IMR-90 (cell line): Measurements from ENCODE around the gene RAB27A. TPM values are rescaled to one million over a fixed set of nuclear protein-coding genes. Genes with fewer than 3 reads are reported as not detected.

Experiments used
- ATAC-seq: fragments of 200-7000 bp; cut with Tn5 transposase; 2 replicates; pipeline ENCODE4 v1.9.1; 2020; ENCODE audit warnings: low read depth, mild to moderate bottlenecking, moderate library complexity
- BruUV-seq: library from RNA; stranded (reverse); fragments of 400-500 nt; replicated peaks from 2 replicates; lab custom pipeline; 2021; lab: Mats Ljungman, UMichigan
- CTCF ChIA-PET: fragments of 300-600 bp; formaldehyde crosslinking; extraction: SDS; loops from one replicate; lab custom pipeline; 2021; ENCODE audit warnings: antibody characterized with exemption; lab: Yijun Ruan, JAX
- POLR2A ChIA-PET: fragments of 300-600 bp; sonication (Branson Sonifier 250); formaldehyde crosslinking; loops from one replicate; lab custom pipeline; 2022; ENCODE audit warnings: antibody characterized with exemption; ENCODE audit not compliant: unreplicated experiment; lab: Charles Lee
- DNase-seq: peaks from one replicate; pipeline ENCODE4 v3.0.0; 2013
- H2AFZ ChIP-seq: replicated peaks from 2 replicates; pipeline ENCODE3; 2013; ENCODE audit warnings: low read length, mild to moderate bottlenecking; ENCODE audit not compliant: poor library complexity
- H2AK5ac ChIP-seq: 2 replicates; pipeline ENCODE4 v1.6.1; 2013; ENCODE audit warnings: low read depth, low read length, inconsistent platforms
- H2AK9ac ChIP-seq: replicated peaks from 2 replicates; pipeline ENCODE3; 2013; ENCODE audit warnings: mild to moderate bottlenecking, low read depth, low read length, moderate library complexity; ENCODE audit not compliant: poor library complexity
- H2BK120ac ChIP-seq: 2 replicates; pipeline ENCODE4 v1.6.1; 2013; ENCODE audit warnings: low read depth, low read length, inconsistent platforms
- H2BK15ac ChIP-seq: 3 replicates; pipeline ENCODE4 v1.6.1; 2013; ENCODE audit warnings: low read depth, low read length, inconsistent platforms
- H2BK20ac ChIP-seq: 2 replicates; pipeline ENCODE4 v1.6.1; 2013; ENCODE audit warnings: low read depth, mild to moderate bottlenecking, inconsistent platforms, low read length, moderate library complexity
- H2BK5ac ChIP-seq: 2 replicates; pipeline ENCODE4 v1.6.1; 2013; ENCODE audit warnings: mild to moderate bottlenecking, low read depth, low read length, inconsistent platforms; ENCODE audit not compliant: poor library complexity, severe bottlenecking
- H3K14ac ChIP-seq: replicated peaks from 2 replicates; pipeline ENCODE4 v1.6.1; 2013; ENCODE audit warnings: low read depth, low read length, inconsistent platforms
- H3K18ac ChIP-seq: 2 replicates; pipeline ENCODE4 v1.6.1; 2013; ENCODE audit warnings: low read depth, low read length, control low read depth
- H3K23ac ChIP-seq: 2 replicates; pipeline ENCODE4 v1.6.1; 2013; ENCODE audit warnings: low read depth, low read length, inconsistent platforms
- H3K27ac ChIP-seq: 2 replicates; pipeline ENCODE4 v1.5.1; 2013; ENCODE audit warnings: mild to moderate bottlenecking, control low read depth, low read length; ENCODE audit not compliant: insufficient read depth
- H3K27me3 ChIP-seq: 2 replicates; pipeline ENCODE4 v1.6.1; 2013; ENCODE audit warnings: low read length; ENCODE audit not compliant: control insufficient read depth, insufficient read depth
- H3K36me3 ChIP-seq: 2 replicates; pipeline ENCODE4 v1.6.1; 2013; ENCODE audit warnings: low read length, mixed read lengths; ENCODE audit not compliant: control insufficient read depth, insufficient read depth
- H3K4ac ChIP-seq: 2 replicates; pipeline ENCODE4 v1.6.1; 2013; ENCODE audit warnings: low read depth, low read length, inconsistent platforms
- H3K4me1 ChIP-seq: 2 replicates; pipeline ENCODE4 v1.6.1; 2013; ENCODE audit warnings: low read length, mixed read lengths; ENCODE audit not compliant: control insufficient read depth, insufficient read depth
- H3K4me2 ChIP-seq: 2 replicates; pipeline ENCODE4 v1.6.1; 2013; ENCODE audit warnings: low read depth, mild to moderate bottlenecking, control low read depth, low read length, moderate library complexity
- H3K4me3 ChIP-seq: 2 replicates; pipeline ENCODE4 v1.5.1; 2013; ENCODE audit warnings: low read depth, mild to moderate bottlenecking, control low read depth, low read length, moderate library complexity; ENCODE audit not compliant: insufficient read depth
- H3K56ac ChIP-seq: 2 replicates; pipeline ENCODE4 v1.6.1; 2013; ENCODE audit warnings: low read length, inconsistent platforms; ENCODE audit not compliant: insufficient read depth; ENCODE audit errors: extremely low read depth
- H3K79me1 ChIP-seq, 2 experiments: 2 replicates each; pipeline ENCODE4 v1.6.1; 2013; ENCODE audit warnings: low read length in 2 of 2, inconsistent platforms in 1 of 2, low read depth in 1 of 2
- H3K9ac ChIP-seq: 2 replicates; pipeline ENCODE4 v1.6.1; 2013; ENCODE audit warnings: low read depth, low read length, control low read depth
- H3K9me1 ChIP-seq: 2 replicates; pipeline ENCODE4 v1.6.1; 2013; ENCODE audit warnings: low read length, inconsistent platforms; ENCODE audit not compliant: insufficient read depth
- H3K9me3 ChIP-seq: 2 replicates; pipeline ENCODE4 v1.6.1; 2013; ENCODE audit warnings: low read length; ENCODE audit not compliant: control insufficient read depth, insufficient read depth
- H4K20me1 ChIP-seq: 2 replicates; pipeline ENCODE4 v1.6.1; 2013; ENCODE audit warnings: low read length, inconsistent platforms; ENCODE audit not compliant: insufficient read depth
- H4K5ac ChIP-seq: 2 replicates; pipeline ENCODE4 v1.6.1; 2013; ENCODE audit warnings: mild to moderate bottlenecking, low read depth, low read length, control low read depth
- H4K8ac ChIP-seq, 2 experiments: 2 replicates each; pipeline ENCODE4 v1.6.1; 2013; ENCODE audit warnings: low read depth in 2 of 2, low read length in 2 of 2, control low read depth in 1 of 2, inconsistent platforms in 1 of 2
- H4K91ac ChIP-seq: 2 replicates; pipeline ENCODE4 v1.6.1; 2013; ENCODE audit warnings: low read depth, low read length, inconsistent platforms; ENCODE audit not compliant: insufficient read depth
- BHLHE40 ChIP-seq: fragments of 150-350 bp; IDR thresholded peaks from 2 replicates; pipeline ENCODE4 v1.6.1; 2016; ENCODE audit warnings: mild to moderate bottlenecking, low read depth, low read length
- CEBPB ChIP-seq: IDR thresholded peaks from 2 replicates; pipeline ENCODE4 v1.6.1; 2012; ENCODE audit warnings: low read depth, low read length, improper control_type of control experiment
- CTCF ChIP-seq: conservative IDR thresholded peaks from 2 replicates; pipeline ENCODE4 v1.5.1; 2012; ENCODE audit warnings: mild to moderate bottlenecking, low read depth, low read length, improper control_type of control experiment
- ELK1 ChIP-seq: fragments of 150-350 bp; IDR thresholded peaks from 2 replicates; pipeline ENCODE4 v1.6.1; 2016; ENCODE audit warnings: low read depth, mild to moderate bottlenecking, low read length, moderate library complexity, borderline replicate concordance
- MAZ ChIP-seq: IDR thresholded peaks from 2 replicates; pipeline ENCODE4 v1.6.1; 2012; ENCODE audit warnings: low read depth, mild to moderate bottlenecking, low read length, improper control_type of control experiment, moderate library complexity, borderline replicate concordance
- RAD21 ChIP-seq: IDR thresholded peaks from 2 replicates; pipeline ENCODE4 v1.6.1; 2012; ENCODE audit warnings: low read length, improper control_type of control experiment
- RCOR1 ChIP-seq: IDR thresholded peaks from 2 replicates; pipeline ENCODE4 v1.6.1; 2012; ENCODE audit warnings: mild to moderate bottlenecking, low read length, improper control_type of control experiment; ENCODE audit not compliant: insufficient replicate concordance
- dilution Hi-C: fragments of 300-500 bp; cut with HindIII; formaldehyde crosslinking; loops from one replicate; pipeline ENCODE4 v1.14.3; 2018; ENCODE audit warnings: low sequenced_read_pairs; ENCODE audit not compliant: unreplicated experiment
- in situ Hi-C: fragments of 300-500 bp; cut with MboI; formaldehyde crosslinking; loops from 3 replicates; pipeline ENCODE4 v1.14.3; 2019; ENCODE audit warnings: low sequenced_read_pairs, inconsistent platforms, mixed read lengths
- intact Hi-C: fragments of 100-400 bp; cut with micrococcal nuclease; formaldehyde crosslinking; loops from 2 replicates; pipeline ENCODE4 v1.10.0; 2022
- polyA plus RNA-seq, 3 experiments: library from polyadenylated mRNA; depleted of rRNA; stranded (reverse); fragments of >200 nt; gene quantifications; 2 replicates each; pipeline ENCODE4 v1.2.3, GENCODE V29; 2012; ENCODE audit warnings: low replicate concordance in 1 of 3
- total RNA-seq: library from RNA; depleted of rRNA; stranded (reverse); fragments of >200 nt; gene quantifications from 2 replicates; pipeline ENCODE4 v1.2.3, GENCODE V29; 2012

The RAB27A gene
- total and polyA plus RNA-seq, 2 of the 4 experiments (the other 2 are of a cell fraction), result 4.8 to 13.7 TPM

GRCh38 chr15:55222588-55222987, 67.0 kb downstream of the RAB27A start:
- ChIA-PET CTCF (no interaction called here), POLR2A (no interaction called here)
- H3K56ac ChIP-seq, result no peak overlapping the region
- in situ Hi-C loops, result loop anchor here (5.0 kb wide), 1 partner anchor 60 kb away; no protein-coding TSS in a partner anchor
- no peak overlapping the region for H3K14ac ChIP-seq
- peaks cover 1% of the 10 kb centered on the region; the same call in 1 of the 2 replicates for H3K36me3 ChIP-seq
- no peak overlapping the region for H3K9ac ChIP-seq
- dilution Hi-C loops, result no loop called here
- H3K27ac ChIP-seq, result no peak overlapping the region
- H2BK15ac ChIP-seq, result peak overlapping the region; percentile 55; the same call in 2 of the 3 replicates
- no peak overlapping the region for H3K23ac ChIP-seq
- H2AFZ ChIP-seq, result no peak overlapping the region
- H4K5ac ChIP-seq, result peak overlapping the region; percentile 92; the same call in 1 of the 2 replicates
- H3K4me3 ChIP-seq, result no peak overlapping the region
- H2BK120ac ChIP-seq, result peak overlapping the region; percentile 98; the same call in 1 of the 2 replicates
- H3K9me1 ChIP-seq, result peaks cover 7% of the 10 kb centered on the region
- H2BK20ac ChIP-seq, result peak overlapping the region; percentile 96
- no peak overlapping the region for H3K4ac ChIP-seq
- intact Hi-C loops, result loop anchor here (5.0 kb wide), 1 partner anchor 35 kb away; no protein-coding TSS in a partner anchor
- H2BK5ac ChIP-seq, result peak overlapping the region; percentile 5
- no peaks in the 10 kb centered on the region for H3K9me3 ChIP-seq
- TF ChIP-seq CEBPB, result no peak
- TF ChIP-seq BHLHE40, result no peak
- no peak for TF ChIP-seq CTCF
- TF ChIP-seq RCOR1, result no peak
- no peak for TF ChIP-seq ELK1
- no peak for TF ChIP-seq RAD21
- no peak for TF ChIP-seq MAZ
- peak overlapping the region; percentile 31; the same call in 1 of the 2 replicates for H3K18ac ChIP-seq
- H4K91ac ChIP-seq, result no peak overlapping the region; the same call in 1 of the 2 replicates
- no peak overlapping the region for H2AK9ac ChIP-seq
- H3K4me1 ChIP-seq, result peaks cover 11% of the 10 kb centered on the region
- no TSS peak for BruUV-seq
- no peak overlapping the region; a peak in 1 of 4 replicates for H4K8ac ChIP-seq
- ATAC-seq, result no peak
- no peak for DNase-seq
- H2AK5ac ChIP-seq, result no peak overlapping the region; the same call in 1 of the 2 replicates
- no peaks in the 10 kb centered on the region for H3K27me3 ChIP-seq
- no peak overlapping the region for H3K4me2 ChIP-seq
- H4K20me1 ChIP-seq, result no peaks in the 10 kb centered on the region
- H3K79me1 ChIP-seq, result 0 out of 4 replicates have a peak, but pooled peaks cover 0 to 4% of the 10 kb centered on the region in 2 experiments
